OCI-LY7 (cell line): ENCODE measurements around the gene MACF1. TPM values are rescaled to one million over a fixed set of nuclear protein-coding genes. Genes with fewer than 3 reads are reported as not detected.

Source experiments
- BruUV-seq: library from RNA; stranded (reverse); fragments of 400-500 nt; replicated peaks from 2 replicates; lab custom pipeline; 2021; lab: Mats Ljungman, UMichigan
- CTCF ChIA-PET: fragments of 300-600 bp; sonication (Branson Sonifier 250); formaldehyde crosslinking; loops from one replicate; lab custom pipeline; 2022; ENCODE audit warnings: antibody characterized with exemption; ENCODE audit not compliant: unreplicated experiment; lab: Charles Lee
- POLR2A ChIA-PET: fragments of 300-600 bp; sonication (Branson Sonifier 250); formaldehyde crosslinking; loops from one replicate; lab custom pipeline; 2022; ENCODE audit warnings: antibody characterized with exemption; lab: Charles Lee
- DNase-seq: peaks from one replicate; pipeline ENCODE4 v3.0.0-alpha.2; 2015; ENCODE audit warnings: low spot score
- H2AFZ ChIP-seq: fragments of 200-600 bp; sonication (generic), shearing (Covaris generic); 2 replicates; pipeline ENCODE4 v1.6.1; 2014; ENCODE audit warnings: mild to moderate bottlenecking, antibody characterized with exemption, low read length, moderate library complexity
- H3K27ac ChIP-seq: fragments of 200-600 bp; sonication (generic); 2 replicates; pipeline ENCODE4 v1.5.1; 2014; ENCODE audit warnings: mixed run types, low read depth, mild to moderate bottlenecking, moderate library complexity, low read length, inconsistent platforms; ENCODE audit not compliant: poor library complexity, severe bottlenecking
- H3K36me3 ChIP-seq: fragments of 200-600 bp; sonication (generic); 2 replicates; pipeline ENCODE4 v1.6.1; 2014; ENCODE audit warnings: mild to moderate bottlenecking, antibody characterized with exemption, low read length, moderate library complexity, mixed read lengths; ENCODE audit not compliant: insufficient read depth
- H3K4me1 ChIP-seq: fragments of 200-600 bp; sonication (generic); 2 replicates; pipeline ENCODE4 v1.5.1; 2014; ENCODE audit warnings: mild to moderate bottlenecking, low read length; ENCODE audit not compliant: insufficient read depth, poor library complexity, severe bottlenecking
- H3K4me2 ChIP-seq: fragments of 200-600 bp; sonication (generic); 2 replicates; pipeline ENCODE4 v1.6.1; 2014; ENCODE audit warnings: mild to moderate bottlenecking, low read length
- H3K4me3 ChIP-seq: fragments of 200-600 bp; sonication (generic); 2 replicates; pipeline ENCODE4 v1.5.1; 2014; ENCODE audit warnings: mild to moderate bottlenecking, low read depth, low read length; ENCODE audit not compliant: poor library complexity, severe bottlenecking
- H3K79me2 ChIP-seq: fragments of 200-600 bp; sonication (generic); 2 replicates; pipeline ENCODE4 v1.6.1; 2016; ENCODE audit warnings: low read depth, mild to moderate bottlenecking, low read length, moderate library complexity, mixed read lengths; ENCODE audit not compliant: insufficient read depth
- H3K9me2 ChIP-seq: fragments of 200-600 bp; sonication (generic); 2 replicates; pipeline ENCODE4 v1.6.1; 2016; ENCODE audit warnings: mild to moderate bottlenecking, low read length, mixed read lengths; ENCODE audit not compliant: insufficient read depth
- H3K9me3 ChIP-seq: fragments of 200-600 bp; sonication (generic); 2 replicates; pipeline ENCODE4 v1.6.1; 2014; ENCODE audit warnings: mild to moderate bottlenecking, mixed run types, low read length, mixed read lengths
- H4K20me1 ChIP-seq: fragments of 200-600 bp; sonication (generic); 2 replicates; pipeline ENCODE4 v1.6.1; 2014; ENCODE audit warnings: mild to moderate bottlenecking, antibody characterized with exemption, low read length, moderate library complexity, mixed read lengths; ENCODE audit not compliant: insufficient read depth
- EZH2phosphoT487 ChIP-seq: fragments of 200-600 bp; sonication (generic); IDR thresholded peaks from 2 replicates; pipeline ENCODE4 v1.6.1; 2018; ENCODE audit warnings: low read depth, borderline replicate concordance, mild to moderate bottlenecking, mixed run types, antibody characterized with exemption, low read length, moderate library complexity, mixed read lengths
- intact Hi-C: fragments of 100-400 bp; cut with micrococcal nuclease; formaldehyde crosslinking; loops from one replicate; pipeline ENCODE4 v1.10.0; 2022; ENCODE audit not compliant: unreplicated experiment
- total RNA-seq, 2 experiments: library from RNA; depleted of rRNA in 1 of 2; stranded (reverse); fragments of >200 nt in 1 of 2; shearing (Covaris generic) in 1 of 2; gene quantifications; 2 replicates each; pipeline ENCODE4 v1.2.3, GENCODE V29; 2014 to 2022
- TF ChIP-seq, protein P1 (sequence below): fragments of 200-600 bp; sonication (generic); conservative IDR thresholded peaks from 2 replicates; pipeline ENCODE4 v1.5.1; 2014; ENCODE audit warnings: mild to moderate bottlenecking, antibody characterized with exemption, low read length, moderate library complexity, mixed read lengths

Gene MACF1
- total RNA-seq, 2 experiments from 2014 or later: 211 to 220 TPM

GRCh38 chr1:39376656-39377055 lies 172.2 kb downstream of the MACF1 start:
- Histone ChIP-seq H3K36me3 (peaks cover 89% of the 10 kb centered on the region), H3K9me3 (no peaks in the 10 kb centered on the region), H2AFZ (no peak overlapping the region), H3K4me2 (no peak overlapping the region), H4K20me1 (no peaks in the 10 kb centered on the region), H3K9me2 (no peaks in the 10 kb centered on the region), H3K4me3 (no peak overlapping the region), H3K27ac (no peak overlapping the region), H3K4me1 (no peaks in the 10 kb centered on the region), H3K79me2 (no peaks in the 10 kb centered on the region)
- CTCF ChIA-PET: no interaction called here
- POLR2A ChIA-PET: interaction anchor here (1.4 kb wide), 1 partner anchor 49 kb away, joined by 6 read pairs; no protein-coding TSS in a partner anchor
- intact Hi-C loops: no loop called here
- BruUV-seq: no TSS peak
- no peak for TF ChIP-seq EZH2phosphoT487
- TF ChIP-seq, protein P1, sequence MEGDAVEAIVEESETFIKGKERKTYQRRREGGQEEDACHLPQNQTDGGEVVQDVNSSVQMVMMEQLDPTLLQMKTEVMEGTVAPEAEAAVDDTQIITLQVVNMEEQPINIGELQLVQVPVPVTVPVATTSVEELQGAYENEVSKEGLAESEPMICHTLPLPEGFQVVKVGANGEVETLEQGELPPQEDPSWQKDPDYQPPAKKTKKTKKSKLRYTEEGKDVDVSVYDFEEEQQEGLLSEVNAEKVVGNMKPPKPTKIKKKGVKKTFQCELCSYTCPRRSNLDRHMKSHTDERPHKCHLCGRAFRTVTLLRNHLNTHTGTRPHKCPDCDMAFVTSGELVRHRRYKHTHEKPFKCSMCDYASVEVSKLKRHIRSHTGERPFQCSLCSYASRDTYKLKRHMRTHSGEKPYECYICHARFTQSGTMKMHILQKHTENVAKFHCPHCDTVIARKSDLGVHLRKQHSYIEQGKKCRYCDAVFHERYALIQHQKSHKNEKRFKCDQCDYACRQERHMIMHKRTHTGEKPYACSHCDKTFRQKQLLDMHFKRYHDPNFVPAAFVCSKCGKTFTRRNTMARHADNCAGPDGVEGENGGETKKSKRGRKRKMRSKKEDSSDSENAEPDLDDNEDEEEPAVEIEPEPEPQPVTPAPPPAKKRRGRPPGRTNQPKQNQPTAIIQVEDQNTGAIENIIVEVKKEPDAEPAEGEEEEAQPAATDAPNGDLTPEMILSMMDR: no peak
- DNase-seq: no peak

DNA sequence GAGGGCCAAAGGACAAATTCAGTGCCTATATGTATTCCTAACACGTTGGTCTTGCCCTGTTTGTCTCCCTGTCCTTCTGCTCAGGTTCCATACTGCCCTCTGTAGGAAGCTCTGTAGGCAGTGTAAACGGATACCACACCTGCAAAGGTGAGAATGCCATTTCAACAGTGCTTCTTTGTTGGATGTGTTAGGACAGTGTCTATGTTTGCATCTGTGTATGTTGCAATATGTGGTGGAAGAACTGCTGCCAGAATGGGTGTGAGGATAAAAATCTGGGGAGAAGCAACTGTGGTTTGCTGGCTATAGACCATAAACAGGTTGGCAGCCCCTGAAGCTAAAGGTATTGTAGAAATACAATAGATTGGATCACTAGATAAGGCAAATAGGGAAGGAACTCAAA lies 173.9 kb downstream of the MACF1 start:
- no peaks in the 10 kb centered on the region for H3K9me3 ChIP-seq
- H3K4me3 ChIP-seq: no peak overlapping the region
- H4K20me1 ChIP-seq: no peaks in the 10 kb centered on the region
- intact Hi-C loops: no loop called here
- peaks cover 88% of the 10 kb centered on the region for H3K36me3 ChIP-seq
- no TSS peak for BruUV-seq
- no peaks in the 10 kb centered on the region for H3K79me2 ChIP-seq
- TF ChIP-seq EZH2phosphoT487: no peak
- TF ChIP-seq, protein P1: peak; percentile 78
- peak; percentile 29 for DNase-seq
- POLR2A ChIA-PET: interaction anchor here (1.0 to 1.6 kb wide), 2 partner anchors 11 to 26 kb away, joined by 3 to 5 read pairs; no protein-coding TSS in a partner anchor
- H3K4me2 ChIP-seq: no peak overlapping the region
- CTCF ChIA-PET: interaction anchor here (0.6 to 1.0 kb wide), 2 partner anchors 12 to 1692 kb away, joined by 3 read pairs; no protein-coding TSS in a partner anchor
- no peaks in the 10 kb centered on the region for H3K4me1 ChIP-seq
- H3K9me2 ChIP-seq: no peaks in the 10 kb centered on the region
- no peak overlapping the region for H3K27ac ChIP-seq
- H2AFZ ChIP-seq: no peak overlapping the region

DNA sequence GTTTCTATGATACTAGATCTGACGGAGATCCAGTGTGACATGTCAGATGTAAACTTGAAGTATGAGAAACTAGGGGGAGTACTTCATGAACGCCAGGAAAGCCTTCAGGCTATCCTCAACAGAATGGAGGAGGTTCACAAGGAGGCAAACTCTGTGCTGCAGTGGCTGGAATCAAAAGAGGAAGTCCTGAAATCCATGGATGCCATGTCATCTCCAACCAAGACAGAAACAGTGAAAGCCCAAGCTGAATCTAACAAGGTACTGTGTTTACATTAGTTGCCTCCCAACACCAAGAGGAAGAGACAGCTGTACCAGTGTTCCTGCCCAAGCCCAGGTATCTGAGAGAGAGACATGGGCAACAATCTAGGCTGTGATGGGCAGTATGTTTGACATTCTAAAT lies 174.7 kb downstream of the MACF1 start:
- H3K9me3 ChIP-seq: no peaks in the 10 kb centered on the region
- DNase-seq: no peak
- H3K79me2 ChIP-seq: no peaks in the 10 kb centered on the region
- intact Hi-C loops: no loop called here
- H4K20me1 ChIP-seq: no peaks in the 10 kb centered on the region
- H3K36me3 ChIP-seq: peaks cover 84% of the 10 kb centered on the region
- no TSS peak for BruUV-seq
- CTCF ChIA-PET: interaction anchor here (0.6 to 1.0 kb wide), 2 partner anchors 11 to 1693 kb away, joined by 3 read pairs; no protein-coding TSS in a partner anchor
- no peak overlapping the region for H3K4me3 ChIP-seq
- H3K9me2 ChIP-seq: no peaks in the 10 kb centered on the region
- POLR2A ChIA-PET: interaction anchor here (1.6 kb wide), 1 partner anchor 12 kb away, joined by 5 read pairs; no protein-coding TSS in a partner anchor
- TF ChIP-seq, protein P1: no peak
- no peak for TF ChIP-seq EZH2phosphoT487
- no peaks in the 10 kb centered on the region for H3K4me1 ChIP-seq
- no peak overlapping the region for H3K27ac ChIP-seq
- no peak overlapping the region for H3K4me2 ChIP-seq
- no peak overlapping the region for H2AFZ ChIP-seq
